ENCODE measurements around the gene FAM156A. TPM values are rescaled to one million over a fixed set of nuclear protein-coding genes. Genes with fewer than 3 reads are reported as not detected.

The FAM156A gene
- total and polyA plus RNA-seq, 2 of the 4 experiments (the other 2 are of a cell fraction): 7.5 to 39.2 TPM

DNA sequence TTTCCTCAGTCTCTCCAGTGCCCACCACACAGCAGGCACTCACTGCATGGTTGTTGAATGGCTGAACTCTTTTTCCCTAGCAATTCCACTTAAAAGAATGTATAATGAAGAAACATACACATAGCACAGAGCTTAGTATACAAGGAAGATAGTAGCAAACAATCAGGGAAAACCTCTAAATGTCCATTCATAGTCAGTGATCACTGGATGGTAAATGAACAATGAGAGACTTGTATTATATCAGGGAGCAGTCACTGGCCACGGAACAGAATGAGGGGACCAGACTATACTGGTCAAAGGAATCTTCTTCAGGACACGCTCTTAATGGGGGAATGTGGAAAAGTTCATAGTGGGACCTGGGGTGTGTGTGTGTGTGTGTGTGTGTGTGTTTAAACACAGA is 43.6 kb upstream of the FAM156A start:
- no peak overlapping the region for H3K4ac ChIP-seq (ENCODE audit: low read depth, low read length)
- no peak overlapping the region for H3K4me2 ChIP-seq (ENCODE audit: low read depth, low read length)
- H2BK15ac ChIP-seq (ENCODE audit: low read depth, low read length): no peak overlapping the region
- intact Hi-C loops (cut with micrococcal nuclease) (no loop called here), dilution Hi-C loops (cut with HindIII; ENCODE audit: low sequenced_read_pairs, unreplicated experiment) (no loop called here), in situ Hi-C loops (cut with MboI; ENCODE audit: low sequenced_read_pairs) (no loop called here)
- no TSS peak for BruUV-seq (replicated peaks)
- H2BK5ac ChIP-seq (ENCODE audit: low read depth, low read length, poor library complexity, severe bottlenecking): no peak overlapping the region
- H4K5ac ChIP-seq (ENCODE audit: low read depth, low read length): no peak overlapping the region
- no peak overlapping the region for H2BK120ac ChIP-seq (ENCODE audit: low read depth, low read length)
- no peaks in the 10 kb centered on the region for H3K9me1 ChIP-seq (ENCODE audit: insufficient read depth, low read length)
- no peak overlapping the region for H2AFZ ChIP-seq (replicated peaks; ENCODE audit: low read length, poor library complexity)
- no peak overlapping the region for H3K14ac ChIP-seq (replicated peaks; ENCODE audit: low read depth, low read length)
- H2AK5ac ChIP-seq (ENCODE audit: low read depth, low read length): no peak overlapping the region
- no peak overlapping the region for H3K18ac ChIP-seq (ENCODE audit: low read depth, low read length)
- POLR2A ChIA-PET (ENCODE audit: unreplicated experiment): no interaction called here
- H3K36me3 ChIP-seq (ENCODE audit: control insufficient read depth, insufficient read depth, low read length): no peaks in the 10 kb centered on the region
- no peak overlapping the region for H2BK20ac ChIP-seq (ENCODE audit: low read depth, low read length)
- ATAC-seq (ENCODE audit: low read depth) (no peak), DNase-seq (no peak)
- H3K56ac ChIP-seq (ENCODE audit: extremely low read depth, insufficient read depth, low read length): no peak overlapping the region
- no peaks in the 10 kb centered on the region for H3K4me1 ChIP-seq (ENCODE audit: control insufficient read depth, insufficient read depth, low read length)
- no peaks in the 10 kb centered on the region for H4K20me1 ChIP-seq (ENCODE audit: insufficient read depth, low read length)
- H3K23ac ChIP-seq (ENCODE audit: low read depth, low read length): no peak overlapping the region
- CTCF ChIA-PET: no interaction called here
- peaks cover 3% of the 10 kb centered on the region; the same call in 1 of the 2 replicates for H3K9me3 ChIP-seq (ENCODE audit: control insufficient read depth, insufficient read depth, low read length)
- no CpG with 5 or more reads among the region's 2 CpGs for WGBS, 2 experiments (ENCODE audit: extremely low coverage in 2 of 2, insufficient read length in 1 of 2)
- H3K9ac ChIP-seq (ENCODE audit: low read depth, low read length): no peak overlapping the region
- TF ChIP-seq CHD1 (IDR thresholded peaks at IDR 0.05; ENCODE audit: low read depth, low read length) (no peak), FOS (IDR thresholded peaks at IDR 0.05; ENCODE audit: low read depth, low read length) (no peak), RFX5 (IDR thresholded peaks at IDR 0.05; ENCODE audit: low read depth, low read length) (no peak)
- TF ChIP-seq, protein P1, sequence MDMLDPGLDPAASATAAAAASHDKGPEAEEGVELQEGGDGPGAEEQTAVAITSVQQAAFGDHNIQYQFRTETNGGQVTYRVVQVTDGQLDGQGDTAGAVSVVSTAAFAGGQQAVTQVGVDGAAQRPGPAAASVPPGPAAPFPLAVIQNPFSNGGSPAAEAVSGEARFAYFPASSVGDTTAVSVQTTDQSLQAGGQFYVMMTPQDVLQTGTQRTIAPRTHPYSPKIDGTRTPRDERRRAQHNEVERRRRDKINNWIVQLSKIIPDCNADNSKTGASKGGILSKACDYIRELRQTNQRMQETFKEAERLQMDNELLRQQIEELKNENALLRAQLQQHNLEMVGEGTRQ (IDR thresholded peaks at IDR 0.05; ENCODE audit: low read depth, low read length): no peak
- H3K27me3 ChIP-seq (ENCODE audit: control insufficient read depth, insufficient read depth, low read length): peaks cover 51% of the 10 kb centered on the region
- no peaks in the 10 kb centered on the region for H3K79me1 ChIP-seq (ENCODE audit: low read depth in 1 of 2, low read length in 2 of 2)
- H3K4me3 ChIP-seq (ENCODE audit: insufficient read depth, low read depth, low read length): no peak overlapping the region
- H2AK9ac ChIP-seq (replicated peaks; ENCODE audit: low read depth, low read length, poor library complexity): no peak overlapping the region
- H4K8ac ChIP-seq (ENCODE audit: low read depth in 2 of 2, low read length in 2 of 2): no peak overlapping the region
- H3K27ac ChIP-seq (ENCODE audit: insufficient read depth, low read length): no peak overlapping the region
- H4K91ac ChIP-seq (ENCODE audit: insufficient read depth, low read depth, low read length): no peak overlapping the region

Measured in IMR-90 (cell line).